ENCODE measurements around the gene OPN3. TPM values are rescaled to one million over a fixed set of nuclear protein-coding genes. Genes with fewer than 3 reads are reported as not detected.

OPN3 gene
- polyA plus RNA-seq, 1 donor from 2014 or later: 2.7 TPM

GRCh38 chr1:241612533-241613477 is 27.4 kb downstream of the OPN3 start:
- no peaks in the 10 kb centered on the region for H3F3A ChIP-seq (ENCODE audit: insufficient read depth, low read length, poor library complexity, severe bottlenecking)
- no peaks in the 10 kb centered on the region for H3K27me3 ChIP-seq (ENCODE audit: insufficient read depth, low read depth, low read length)
- no peaks in the 10 kb centered on the region for H4K20me1 ChIP-seq (ENCODE audit: insufficient read depth)
- H3K79me2 ChIP-seq (replicated peaks; ENCODE audit: insufficient read depth, low read length): no peaks in the 10 kb centered on the region
- H3K4me3 ChIP-seq (ENCODE audit: low read length): no peak overlapping the region
- H3K4me2 ChIP-seq (ENCODE audit: low read length): no peak overlapping the region
- no peak overlapping the region for H3K9ac ChIP-seq (ENCODE audit: low read length)
- H3K27ac ChIP-seq (ENCODE audit: low read length): no peak overlapping the region
- TF ChIP-seq EP300 (conservative IDR thresholded peaks at IDR 0.05; ENCODE audit: poor library complexity, severe bottlenecking) (no peak), CTCF (IDR thresholded peaks at IDR 0.05; ENCODE audit: poor library complexity, severe bottlenecking) (no peak), REST (IDR thresholded peaks at IDR 0.05; ENCODE audit: borderline replicate concordance) (no peak), TAF1 (IDR thresholded peaks at IDR 0.05; ENCODE audit: low read depth) (no peak), MXI1 (conservative IDR thresholded peaks at IDR 0.05; ENCODE audit: poor library complexity, severe bottlenecking) (no peak)
- no peaks in the 10 kb centered on the region for H3K9me2 ChIP-seq (ENCODE audit: insufficient read depth, low read length)
- H3K9me3 ChIP-seq (ENCODE audit: low read length): no peaks in the 10 kb centered on the region
- H3K36me3 ChIP-seq (ENCODE audit: insufficient read depth, low read length): no peaks in the 10 kb centered on the region
- no peak overlapping the region for H2AFZ ChIP-seq (ENCODE audit: low read depth, low read length)

- no peak overlapping the region for H3K9ac ChIP-seq (ENCODE audit: low read length)
- H3K4me2 ChIP-seq (ENCODE audit: low read length): no peak overlapping the region
- no peaks in the 10 kb centered on the region for H4K20me1 ChIP-seq (ENCODE audit: insufficient read depth)
- no peak for TF ChIP-seq POLR2AphosphoS5 (IDR thresholded peaks at IDR 0.05)
- TF ChIP-seq REST (IDR thresholded peaks at IDR 0.05; ENCODE audit: borderline replicate concordance): no peak
- TF ChIP-seq RAD21 (conservative IDR thresholded peaks at IDR 0.05): no peak
- TF ChIP-seq TAF1 (IDR thresholded peaks at IDR 0.05; ENCODE audit: low read depth): no peak
- no peak for TF ChIP-seq MXI1 (conservative IDR thresholded peaks at IDR 0.05; ENCODE audit: poor library complexity, severe bottlenecking)
- no peak for TF ChIP-seq EZH2 (IDR thresholded peaks at IDR 0.05; ENCODE audit: borderline replicate concordance, insufficient read depth, low read length, poor library complexity, severe bottlenecking)
- no peaks in the 10 kb centered on the region for H3F3A ChIP-seq (ENCODE audit: insufficient read depth, low read length, poor library complexity, severe bottlenecking)
- no peaks in the 10 kb centered on the region for H3K79me2 ChIP-seq (replicated peaks; ENCODE audit: insufficient read depth, low read length)
- H3K27ac ChIP-seq (ENCODE audit: low read length): no peak overlapping the region
- no peaks in the 10 kb centered on the region for H3K9me2 ChIP-seq (ENCODE audit: insufficient read depth, low read length)
- H3K4me3 ChIP-seq (ENCODE audit: low read length): no peak overlapping the region
- H3K27me3 ChIP-seq (ENCODE audit: insufficient read depth, low read depth, low read length): no peaks in the 10 kb centered on the region
- H3K9me3 ChIP-seq (ENCODE audit: low read length): no peaks in the 10 kb centered on the region
- no peaks in the 10 kb centered on the region for H3K36me3 ChIP-seq (ENCODE audit: insufficient read depth, low read length)
- no peak overlapping the region for H2AFZ ChIP-seq (ENCODE audit: low read depth, low read length)
Observed at GRCh38 chr1:241611736-241612135, 28.4 kb downstream of the OPN3 start.

All from neural cell (in vitro differentiated cells).